SK-N-SH (cell line): ENCODE results near the gene CDK3. TPM values are rescaled to one million over a fixed set of nuclear protein-coding genes. Genes with fewer than 3 reads are reported as not detected.

Experiments
- CTCF ChIA-PET: fragments of 300-600, 350-600 bp; formaldehyde crosslinking; extraction: SDS; loops from one replicate; lab custom pipeline; 2021; lab: Yijun Ruan, JAX
- POLR2A ChIA-PET: fragments of 350-600 bp; sonication (Branson Sonifier 250); formaldehyde crosslinking; extraction: SDS; loops from one replicate; lab custom pipeline; 2020; ENCODE audit warnings: antibody characterized with exemption, inconsistent platforms; lab: Yijun Ruan, JAX
- DNase-seq: peaks from one replicate; pipeline ENCODE4 v3.0.0; 2012
- H2AFZ ChIP-seq: fragments of 200-600 bp; sonication (generic); 2 replicates; pipeline ENCODE4 v1.8.1; 2016; ENCODE audit warnings: antibody characterized with exemption, mild to moderate bottlenecking, low read depth
- H3F3A ChIP-seq: fragments of 200-600 bp; sonication (generic); replicated peaks from 2 replicates; pipeline ENCODE3; 2016; ENCODE audit warnings: antibody characterized with exemption, mild to moderate bottlenecking; ENCODE audit not compliant: insufficient read depth
- H3K27ac ChIP-seq, 2 experiments: fragments of 200-500 bp in 1 of 2; fragments of 200-600 bp in 1 of 2; sonication (Bioruptor generic) in 1 of 2; sonication (generic), shearing (Covaris generic) in 1 of 2; 2 replicates each; pipeline versions ENCODE4 v1.5.1 to v1.6.1; 2014 to 2016; ENCODE audit warnings: low read depth in 2 of 2, inconsistent platforms in 1 of 2, low read length in 1 of 2, mild to moderate bottlenecking in 1 of 2, mixed read lengths in 1 of 2
- H3K27me3 ChIP-seq: fragments of 200-600 bp; sonication (generic), shearing (Covaris generic); 2 replicates; pipeline ENCODE4 v1.6.1; 2016; ENCODE audit warnings: mixed run types; ENCODE audit not compliant: insufficient read depth
- H3K36me3 ChIP-seq, 2 experiments: fragments of 200-500 bp in 1 of 2; fragments of 200-600 bp in 1 of 2; sonication (Bioruptor generic) in 1 of 2; sonication (generic) in 1 of 2; replicated peaks in 1 of 2; 2 replicates each; pipeline versions ENCODE3 to v1.5.1; 2014 to 2016; ENCODE audit warnings: low read length in 1 of 2, mild to moderate bottlenecking in 1 of 2; ENCODE audit not compliant: insufficient read depth in 2 of 2, control insufficient read depth in 1 of 2
- H3K4me1 ChIP-seq, 2 experiments: fragments of 200-500 bp in 1 of 2; fragments of 200-600 bp in 1 of 2; sonication (Bioruptor generic) in 1 of 2; sonication (generic), shearing (Covaris generic) in 1 of 2; 2 replicates each; pipeline versions ENCODE4 v1.5.1 to v1.6.1; 2014 to 2016; ENCODE audit warnings: low read depth in 1 of 2, low read length in 1 of 2, mixed run types in 1 of 2; ENCODE audit not compliant: insufficient read depth in 2 of 2, control insufficient read depth in 1 of 2
- H3K4me2 ChIP-seq: fragments of 200-600 bp; sonication (generic), shearing (Covaris generic); 2 replicates; pipeline ENCODE4 v1.6.1; 2017; ENCODE audit warnings: mixed run types
- H3K4me3 ChIP-seq, 2 experiments: fragments of 200-500 bp in 1 of 2; fragments of 200-600 bp in 1 of 2; sonication (Bioruptor generic) in 1 of 2; sonication (generic), shearing (Covaris generic) in 1 of 2; 2 replicates each; pipeline versions ENCODE4 v1.5.1 to v1.8.1; 2014 to 2016; ENCODE audit warnings: low read depth in 2 of 2, inconsistent platforms in 1 of 2, low read length in 1 of 2, mild to moderate bottlenecking in 1 of 2, mixed read lengths in 1 of 2, moderate library complexity in 1 of 2
- H3K79me2 ChIP-seq: fragments of 200-600 bp; sonication (generic); 2 replicates; pipeline ENCODE4 v1.8.1; 2017; ENCODE audit warnings: mild to moderate bottlenecking; ENCODE audit not compliant: insufficient read depth
- H3K9ac ChIP-seq: fragments of 200-600 bp; sonication (generic); 2 replicates; pipeline ENCODE4 v1.6.1; 2017; ENCODE audit warnings: mixed run types
- H3K9me2 ChIP-seq: fragments of 200-600 bp; sonication (generic); 2 replicates; pipeline ENCODE4 v1.6.1; 2017; ENCODE audit warnings: mixed run types
- H3K9me3 ChIP-seq: fragments of 200-600 bp; sonication (generic); 2 replicates; pipeline ENCODE4 v1.6.1; 2017; ENCODE audit warnings: mixed run types, mild to moderate bottlenecking, moderate library complexity
- H4K20me1 ChIP-seq: fragments of 200-600 bp; sonication (generic); 2 replicates; pipeline ENCODE4 v1.6.1; 2017; ENCODE audit warnings: mild to moderate bottlenecking, mixed run types; ENCODE audit not compliant: insufficient read depth
- CHD2 ChIP-seq: fragments of 150-350 bp; IDR thresholded peaks from 2 replicates; pipeline ENCODE4 v1.6.1; 2018; ENCODE audit warnings: low read length; ENCODE audit not compliant: partially characterized antibody
- EP300 ChIP-seq, 2 experiments: IDR thresholded peaks; 2 replicates each; pipeline versions ENCODE4 v1.4.0 to v1.6.1; 2012; ENCODE audit warnings: borderline replicate concordance in 1 of 2, low read depth in 1 of 2, low read length in 1 of 2
- EZH2phosphoT487 ChIP-seq: fragments of 200-600 bp; sonication (generic); IDR thresholded peaks from 2 replicates; pipeline ENCODE4 v1.6.1; 2017; ENCODE audit warnings: low read depth, mixed run types, mild to moderate bottlenecking, antibody characterized with exemption, moderate library complexity, borderline replicate concordance
- FOXJ3 ChIP-seq: sonication (generic); formaldehyde crosslinking; IDR thresholded peaks from 2 replicates; pipeline ENCODE4 v1.5.1; 2020; ENCODE audit warnings: mild to moderate bottlenecking, missing genetic modification reagents
- MAX ChIP-seq: IDR thresholded peaks from 2 replicates; pipeline ENCODE4 v1.4.0; 2012; ENCODE audit warnings: low read depth
- MEF2A ChIP-seq: IDR thresholded peaks from 2 replicates; pipeline ENCODE4 v1.4.0; 2012; ENCODE audit warnings: low read depth, borderline replicate concordance
- RCOR1 ChIP-seq: fragments of 150-350 bp; IDR thresholded peaks from 2 replicates; pipeline ENCODE4 v1.6.1; 2017; ENCODE audit warnings: antibody characterized with exemption, low read length
- RXRA ChIP-seq: IDR thresholded peaks from 2 replicates; pipeline ENCODE4 v1.4.0; 2012; ENCODE audit warnings: low read depth, mild to moderate bottlenecking, borderline replicate concordance
- TAF1 ChIP-seq: IDR thresholded peaks from 2 replicates; pipeline ENCODE4 v1.6.1; 2012; ENCODE audit warnings: low read depth, mild to moderate bottlenecking, low read length, moderate library complexity, borderline replicate concordance
- TEAD4 ChIP-seq: IDR thresholded peaks from 2 replicates; pipeline ENCODE4 v1.4.0; 2012; ENCODE audit warnings: mild to moderate bottlenecking, borderline replicate concordance; ENCODE audit not compliant: insufficient read depth
- USF1 ChIP-seq: IDR thresholded peaks from 2 replicates; pipeline ENCODE4 v1.4.0; 2012; ENCODE audit warnings: low read depth, borderline replicate concordance
- ZBTB33 ChIP-seq: IDR thresholded peaks from 2 replicates; pipeline ENCODE4 v1.4.0; 2012; ENCODE audit warnings: low read depth, borderline replicate concordance
- WGBS: methylation state at CpG from one replicate; pipeline ENCODE4 v1.1.6; 2017; ENCODE audit warnings: low lambda C conversion rate; 5-methylcytosine and 5-hydroxymethylcytosine counted together
- polyA plus RNA-seq, 3 experiments: library from polyadenylated mRNA; depleted of rRNA; stranded (reverse); fragments of >200 nt; gene quantifications; 2 replicates each; pipeline ENCODE4 v1.2.3, GENCODE V29; 2012

CDK3 gene
- polyA plus RNA-seq, 1 of the 3 experiments (the other 2 are of a cell fraction) = 14.6 TPM

DNA sequence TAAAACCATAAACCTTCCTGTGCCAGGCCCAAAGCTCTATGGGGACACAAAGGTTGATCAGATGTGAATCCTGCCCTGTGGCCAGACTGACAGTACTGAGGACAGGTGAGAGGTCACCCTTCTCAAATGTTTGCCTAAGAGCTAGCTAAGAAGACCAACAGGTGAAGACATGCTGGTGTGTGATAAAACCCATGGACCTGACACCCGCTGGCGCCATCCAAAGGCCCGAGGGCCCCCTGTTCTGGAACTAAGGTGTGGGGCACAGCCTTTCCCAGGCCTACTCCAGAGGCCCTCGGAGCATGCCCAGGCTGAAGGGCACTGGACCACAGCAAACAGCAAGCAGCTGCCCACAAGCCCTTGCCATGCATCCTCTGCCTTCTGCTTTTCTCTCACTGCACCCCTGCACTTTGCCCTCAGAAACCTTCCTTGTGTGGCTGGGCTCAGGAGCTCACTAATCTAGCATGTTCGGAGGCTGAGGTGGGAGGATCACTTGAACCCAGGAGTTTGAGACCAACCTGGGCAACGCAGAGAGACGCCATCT lies 5.2 kb upstream of the CDK3 start:
- Histone ChIP-seq H3K9ac (no peak overlapping the region), H3K27me3 (no peaks in the 10 kb centered on the region), H3F3A (no peaks in the 10 kb centered on the region), H2AFZ (no peak overlapping the region), H3K79me2 (no peaks in the 10 kb centered on the region), H3K36me3 (peaks cover 0 to 5% of the 10 kb centered on the region in 2 experiments), H3K4me3 (no peak overlapping the region), H4K20me1 (no peaks in the 10 kb centered on the region), H3K9me2 (no peaks in the 10 kb centered on the region), H3K9me3 (no peaks in the 10 kb centered on the region), H3K4me1 (0 out of 4 replicates have a peak, but pooled peaks cover 0 to 7% of the 10 kb centered on the region in 2 experiments), H3K4me2 (no peak overlapping the region), H3K27ac (no peak overlapping the region)
- CTCF ChIA-PET = interaction anchor here (0.9 to 2.8 kb wide), 9 partner anchors 10 to 304 kb away, joined by 3 to 26 read pairs (median 4); partner anchors contain the start of genes ACOX1, MRPL38 and TEN1
- POLR2A ChIA-PET = no interaction called here
- 94% methylated on average over 7 of the region's 7 CpGs for WGBS
- no peak for DNase-seq
- TF ChIP-seq RCOR1 = no peak
- TF ChIP-seq MEF2A = no peak
- no peak for TF ChIP-seq ZBTB33
- no peak for TF ChIP-seq USF1
- TF ChIP-seq CHD2 = no peak
- no peak for TF ChIP-seq MAX
- TF ChIP-seq FOXJ3 (CRISPR knock-in tag) = no peak
- no peak for TF ChIP-seq EZH2phosphoT487
- TF ChIP-seq TEAD4 = no peak
- TF ChIP-seq EP300 (IDR thresholded peaks at IDR 0.05; ENCODE audit: borderline replicate concordance in 1 of 2, low read depth in 1 of 2, low read length in 1 of 2) = no peak
- no peak for TF ChIP-seq TAF1
- TF ChIP-seq RXRA = no peak
